HG03060 (cell line): ENCODE data around the gene ARHGAP18.

Source experiments
- ATAC-seq: cut with Tn5 transposase; IDR thresholded peaks from one replicate; pipeline ENCODE4 v1.9.1; 2021; ENCODE audit warnings: low read depth, moderate number of reproducible peaks; ENCODE audit not compliant: unreplicated experiment

The ARHGAP18 gene

GRCh38 chr6:129624488-129624887, 85.5 kb downstream of the ARHGAP18 start:
- no peak for ATAC-seq

DNA sequence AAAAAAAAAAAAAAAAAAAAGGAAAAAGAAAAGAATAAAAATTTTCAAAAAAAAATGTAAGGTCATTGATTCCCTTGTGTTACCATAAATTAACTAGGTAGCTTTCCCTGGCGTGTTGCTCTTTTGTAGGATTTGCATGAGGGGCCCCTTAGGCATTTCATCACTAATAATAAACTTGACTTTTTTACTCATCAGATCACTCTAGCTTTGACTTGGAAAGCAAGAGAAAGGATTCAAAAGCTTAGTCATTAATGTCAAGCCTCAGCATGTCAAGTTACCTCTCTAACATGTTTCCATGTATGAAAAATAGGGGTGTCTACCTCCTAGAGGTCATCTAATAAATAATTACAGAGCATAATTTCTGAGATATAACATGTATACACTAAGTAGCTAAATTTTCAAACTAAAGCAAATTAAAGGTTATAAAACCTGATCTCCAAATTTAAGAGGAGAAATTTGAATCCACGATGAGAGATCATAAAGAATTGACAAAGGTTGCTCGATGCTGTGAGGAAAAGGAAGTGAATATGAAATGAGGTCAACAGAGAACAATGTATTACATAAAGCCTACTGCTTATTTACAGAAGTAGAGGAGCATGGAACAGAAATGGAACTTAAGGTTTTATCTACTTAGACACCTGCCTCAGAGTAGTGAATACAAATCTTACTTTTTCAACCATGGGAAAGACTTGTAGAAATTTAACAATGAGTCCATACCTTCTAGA, 86.8 kb downstream of the ARHGAP18 start:
- peak; percentile 40 for ATAC-seq

DNA sequence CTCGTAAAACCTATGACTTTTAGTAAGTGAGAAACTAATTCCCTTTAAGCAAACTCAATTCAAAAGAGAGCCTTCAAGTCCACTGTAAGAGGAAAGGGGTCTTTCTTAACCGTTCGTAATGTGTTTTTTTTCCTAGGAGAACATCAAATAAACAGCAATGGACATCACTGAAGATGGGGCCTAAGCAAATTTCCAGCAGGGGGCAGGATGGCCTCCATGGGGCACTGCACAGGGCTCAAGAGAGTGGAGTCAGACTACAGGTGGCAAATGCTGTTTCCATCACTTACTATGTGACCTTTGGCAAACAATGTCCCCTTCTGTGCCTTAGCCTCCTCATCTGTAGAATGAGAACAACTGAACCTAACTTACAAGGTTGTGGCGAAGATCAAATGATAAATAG, 88.7 kb downstream of the ARHGAP18 start:
- no peak for ATAC-seq

DNA sequence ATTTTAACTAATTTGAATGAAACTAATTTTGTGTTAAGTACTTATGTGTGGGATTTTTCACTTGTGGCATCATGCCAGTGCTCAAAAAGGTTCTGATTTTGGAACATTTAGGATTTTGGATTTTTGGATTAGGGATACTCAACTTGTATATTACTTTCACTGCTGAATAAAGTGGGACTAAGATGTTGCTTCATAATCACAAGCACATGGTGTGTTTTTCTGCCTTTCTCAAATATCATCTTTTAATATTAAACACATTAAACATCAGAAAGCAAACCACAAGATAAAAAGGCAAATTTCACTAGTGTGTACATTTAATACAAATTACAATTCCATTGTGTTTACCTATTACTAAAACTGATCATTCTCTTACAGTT, 89.8 kb downstream of the ARHGAP18 start:
- no peak for ATAC-seq

DNA sequence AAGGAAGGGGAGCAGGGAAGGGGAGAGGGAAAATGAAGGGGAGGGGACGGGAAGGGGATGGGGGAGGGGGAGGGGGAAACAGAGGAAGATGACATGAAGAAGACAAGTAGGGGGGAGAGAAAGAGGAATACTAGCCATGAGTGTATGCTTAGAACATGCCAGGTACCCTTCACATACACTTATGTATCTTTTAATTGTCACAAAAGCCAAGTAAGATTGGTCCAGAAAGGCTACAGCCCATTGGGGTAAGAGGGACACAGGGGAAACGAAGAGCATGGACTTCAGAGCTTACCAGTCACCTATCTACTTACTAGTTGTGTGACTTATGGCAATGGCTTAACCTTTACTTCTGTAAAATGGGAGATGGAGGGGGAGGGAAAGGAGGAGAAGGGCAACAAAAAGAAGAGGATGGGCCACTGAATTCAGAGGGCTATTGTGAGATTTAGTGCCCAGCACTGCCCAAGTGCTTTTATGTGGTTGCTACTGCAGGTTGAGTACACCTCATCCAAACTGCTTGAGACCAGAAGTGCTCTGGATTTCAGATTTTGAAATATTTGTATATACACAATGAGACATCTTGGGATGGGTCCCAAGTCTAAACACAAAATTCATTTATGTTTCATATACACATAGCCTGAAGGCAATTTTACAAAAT, 90.3 kb downstream of the ARHGAP18 start:
- no peak for ATAC-seq

- ATAC-seq, result no peak
Observed at GRCh38 chr6:129617986-129618385, 92.0 kb downstream of the ARHGAP18 start.

- ATAC-seq, result no peak
Observed at GRCh38 chr6:129615496-129615895, 94.5 kb downstream of the ARHGAP18 start.

DNA sequence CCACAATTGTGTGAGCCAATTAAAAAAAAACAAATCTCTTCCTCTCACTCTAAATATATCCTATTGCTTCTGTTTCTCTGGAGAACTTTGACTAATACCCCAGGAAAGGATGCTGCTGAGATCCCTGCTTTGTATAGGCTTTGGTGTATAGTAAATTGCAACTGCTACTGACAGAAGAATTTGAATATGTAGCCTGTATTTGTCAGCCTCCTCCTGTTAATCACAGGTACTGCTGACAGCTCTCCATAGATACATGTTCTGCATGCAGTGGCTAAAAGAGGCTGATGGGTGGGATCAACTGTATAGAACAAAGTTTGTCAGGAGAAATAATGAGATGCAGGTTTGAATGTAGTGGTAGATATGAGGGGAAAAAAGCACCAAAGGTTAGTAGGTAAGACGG, 95.0 kb downstream of the ARHGAP18 start:
- no peak for ATAC-seq

DNA sequence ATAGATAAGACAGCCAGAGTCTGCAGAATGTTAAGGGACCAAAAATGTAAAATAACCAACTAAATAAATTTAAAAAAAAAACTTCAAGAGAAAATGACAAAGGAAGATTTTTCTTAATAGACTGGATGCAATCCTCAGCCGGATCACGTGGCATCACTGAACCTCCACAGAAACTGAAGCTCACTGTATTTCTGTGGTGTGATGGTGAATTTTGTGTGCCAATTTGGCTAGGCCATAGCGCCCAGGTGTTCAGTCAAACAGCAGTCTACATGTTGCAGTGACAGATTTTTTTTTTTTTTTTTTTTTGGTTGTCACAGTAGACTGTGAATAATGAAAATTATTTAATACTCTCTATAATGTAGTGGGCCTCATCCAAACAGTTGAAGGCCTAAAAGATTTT, 95.5 kb downstream of the ARHGAP18 start:
- ATAC-seq, result no peak

DNA sequence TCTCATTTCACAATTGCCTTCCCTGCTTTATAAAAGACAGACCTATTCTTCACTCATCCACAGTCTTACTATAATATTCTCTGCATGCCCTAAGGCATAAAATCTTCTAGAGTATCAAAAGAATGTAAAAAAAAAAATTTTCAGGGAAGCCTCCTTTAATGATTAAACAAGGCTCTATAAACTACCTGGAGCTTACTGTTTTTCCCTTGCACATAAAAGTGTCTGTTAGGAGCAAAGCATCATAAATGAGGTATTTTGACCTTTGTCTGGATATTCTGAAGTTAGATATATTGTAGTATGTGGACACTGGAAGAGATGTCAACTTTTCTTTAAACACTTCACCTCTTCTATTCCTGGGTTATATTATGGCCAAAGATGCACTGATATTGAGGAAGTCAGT, 97.5 kb downstream of the ARHGAP18 start:
- ATAC-seq, result no peak

DNA sequence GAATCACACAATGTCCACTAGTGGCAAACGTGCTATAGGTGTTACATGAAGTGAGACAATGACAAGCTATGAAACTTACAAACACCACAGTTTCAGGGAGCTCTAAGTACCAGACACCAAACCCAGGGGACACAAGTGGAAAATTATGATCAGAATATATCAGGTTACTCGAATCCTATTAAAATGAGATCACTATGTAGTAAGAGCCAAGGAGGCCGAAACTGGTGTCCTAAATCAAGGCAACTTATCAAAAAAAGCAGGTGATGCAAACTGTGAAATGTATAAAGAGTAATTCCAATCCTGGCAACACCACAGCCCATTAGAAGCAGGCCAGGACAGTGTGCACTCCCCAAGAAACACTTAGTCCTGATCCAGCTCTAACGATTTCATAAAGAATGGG, 100.3 kb downstream of the ARHGAP18 start:
- no peak for ATAC-seq

DNA sequence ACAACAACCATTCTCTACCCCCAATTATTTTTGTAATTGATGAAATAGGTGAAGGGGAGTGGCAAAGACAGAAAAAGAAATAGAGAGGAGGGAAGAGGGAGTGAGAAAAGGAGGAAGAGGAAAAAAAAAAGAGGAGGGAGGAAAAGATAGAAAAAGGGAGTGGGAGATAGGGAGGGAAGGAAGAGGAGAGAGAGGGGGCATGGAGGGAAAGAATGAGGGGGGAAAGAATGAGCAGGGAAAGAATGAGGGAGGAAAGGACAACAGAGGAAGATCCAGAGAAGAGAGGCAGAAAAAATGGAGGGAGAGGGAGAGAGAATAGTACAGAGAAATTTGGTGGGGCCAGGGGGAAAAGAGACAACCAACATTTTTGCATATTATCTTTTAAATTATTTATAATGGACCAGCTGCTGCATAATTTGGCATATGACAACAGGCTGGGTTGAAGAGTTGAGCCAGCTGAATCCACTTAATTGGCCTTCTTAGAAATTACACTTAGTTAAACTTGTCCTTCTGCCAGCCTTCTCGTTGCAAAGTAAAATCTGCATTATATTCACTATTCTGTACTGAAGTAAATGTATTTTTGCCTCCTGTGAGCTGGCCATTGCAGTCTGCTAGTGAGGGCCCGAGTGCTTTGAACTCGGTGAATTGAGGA, 101.0 kb downstream of the ARHGAP18 start:
- ATAC-seq, result no peak

DNA sequence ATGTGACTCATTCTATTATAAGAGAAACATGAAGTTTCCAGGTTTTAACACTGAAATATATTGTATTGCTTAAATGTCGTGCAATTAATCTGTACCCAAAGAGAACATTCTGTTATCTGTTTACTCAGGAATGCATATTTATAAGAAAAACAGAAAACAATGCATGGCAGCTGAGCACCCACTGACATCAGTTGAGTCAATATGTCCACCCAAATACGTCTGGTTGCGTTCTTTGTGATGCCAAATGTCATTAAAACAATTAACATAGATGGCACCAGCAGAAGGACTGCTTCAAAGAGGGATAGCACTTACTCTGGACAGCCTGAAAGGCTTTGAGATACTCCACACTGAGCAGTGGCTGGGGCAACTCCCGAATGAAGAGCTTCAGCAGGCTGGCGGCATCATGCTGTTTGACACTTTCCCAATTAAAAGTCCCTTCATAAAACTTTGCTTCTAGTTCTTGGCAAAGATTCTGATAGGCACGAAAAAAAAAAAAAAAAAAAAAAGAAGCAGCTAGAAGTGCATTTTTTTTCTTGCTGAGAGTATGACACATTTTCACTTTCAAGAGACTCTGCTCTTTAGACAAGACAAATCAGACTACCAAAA, 102.3 kb downstream of the ARHGAP18 start:
- no peak for ATAC-seq

DNA sequence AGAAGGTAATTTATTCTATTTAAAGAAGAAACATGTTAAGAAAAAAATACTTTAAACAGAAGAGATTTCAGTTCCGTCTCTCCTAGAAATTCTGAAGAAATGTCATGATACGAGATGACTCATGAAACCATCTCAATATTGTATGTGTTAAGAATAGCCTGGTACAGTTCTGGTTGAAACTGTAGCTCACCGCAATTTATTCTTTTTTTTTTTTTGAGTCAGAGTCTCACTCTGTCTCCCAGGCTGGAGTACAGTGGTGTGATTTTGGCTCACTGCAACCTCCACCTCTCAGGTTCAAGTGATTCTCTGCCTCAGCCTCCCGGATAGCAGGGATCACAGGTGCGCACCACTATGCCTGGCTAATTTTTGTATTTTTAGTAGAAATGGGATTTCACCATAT, 103.3 kb downstream of the ARHGAP18 start:
- ATAC-seq, result no peak

GRCh38 chr6:129605967-129606366, 104.0 kb downstream of the ARHGAP18 start:
- no peak for ATAC-seq

DNA sequence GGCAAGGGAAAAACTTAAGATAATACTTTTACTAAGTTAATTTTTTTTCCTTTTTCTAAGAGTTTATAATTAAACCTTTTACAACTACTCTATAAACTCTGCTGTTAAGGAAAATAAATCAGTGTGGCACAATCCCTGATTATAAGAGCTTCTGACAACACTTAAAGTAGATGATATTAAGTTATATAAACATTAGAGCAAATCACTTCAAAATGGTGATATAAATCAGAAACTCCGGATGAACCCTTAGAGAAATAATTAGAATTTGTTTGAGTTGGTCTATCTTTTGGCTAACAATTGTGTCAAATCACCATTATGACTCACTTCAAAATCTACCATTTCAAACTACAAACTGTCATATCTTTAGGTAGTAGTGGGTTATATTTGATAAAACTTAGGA, 104.9 kb downstream of the ARHGAP18 start:
- ATAC-seq, result no peak

DNA sequence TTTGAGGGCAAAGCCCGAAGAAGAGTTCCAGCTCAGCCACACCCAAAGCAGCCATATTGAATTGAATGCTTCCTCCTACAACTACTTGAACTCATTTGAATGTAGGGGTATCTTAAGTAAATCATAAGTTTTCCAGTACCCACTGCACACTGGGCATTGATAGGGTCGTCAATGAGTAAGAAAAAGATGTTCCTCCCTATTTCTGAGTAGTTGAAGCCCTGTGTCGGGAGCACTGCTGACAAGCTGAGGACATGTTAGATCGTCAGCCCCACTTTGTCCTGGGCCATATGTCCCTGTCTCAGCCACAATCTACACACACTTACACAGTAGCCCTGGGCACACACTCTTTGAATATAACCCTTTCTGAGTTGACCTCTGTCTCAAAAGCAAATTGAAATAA, 105.7 kb downstream of the ARHGAP18 start:
- no peak for ATAC-seq

- ATAC-seq, result no peak
Observed at GRCh38 chr6:129603741-129604140, 106.2 kb downstream of the ARHGAP18 start.

GRCh38 chr6:129601323-129601722, 108.7 kb downstream of the ARHGAP18 start:
- no peak for ATAC-seq

DNA sequence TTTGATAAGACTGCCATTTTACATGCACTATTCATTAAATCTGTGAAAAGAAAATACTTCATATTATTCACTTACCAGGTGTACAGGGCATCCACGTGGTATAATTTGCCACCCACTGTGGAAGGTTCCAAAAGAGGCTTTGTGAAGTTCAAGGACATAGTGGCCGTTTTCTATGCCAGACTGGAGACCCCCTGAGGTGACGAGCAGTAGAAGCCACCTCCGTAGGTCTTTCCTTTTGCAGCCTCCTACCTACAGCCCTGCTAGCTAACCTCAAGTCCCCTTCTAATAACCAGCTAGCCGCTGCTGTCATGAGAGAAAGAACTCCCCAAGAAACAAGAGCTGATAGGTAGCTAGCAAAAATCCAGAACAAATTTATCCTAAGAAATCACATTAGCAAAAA, 110.5 kb downstream of the ARHGAP18 start:
- no peak for ATAC-seq
